ENCODE data around the gene MAGED4B.
A peak's percentile ranks its signal among the peaks of the same experiment; 100 is the strongest.
"Not testable (repeated sequence)": the region's sequence is repeated elsewhere in the genome, so short reads cannot be mapped to it uniquely, and the experiment has no call there.

MAGED4B gene

GRCh38 chrX:52068666-52069640 lies at the start of gene MAGED4B:
TSS of gene MAGED4B (minus strand) at chrX:52069183. CDS start at chrX:52068172, 1,011 bp downstream.
- not testable (repeated sequence) for H3K27ac Mint-ChIP-seq, DNase-seq, H3K9me3 Mint-ChIP-seq, H3K4me1 Mint-ChIP-seq, H3K27me3 Mint-ChIP-seq, H3K36me3 Mint-ChIP-seq, H3K4me3 Mint-ChIP-seq
- ATAC-seq (replicated peaks), result peak; percentile 60 to 69

GRCh38 chrX:52118262-52118661 lies 49.3 kb upstream of the MAGED4B start:
- Mint-ChIP-seq H3K4me1 (no peaks in the 10 kb centered on the region), H3K27me3 (peaks cover 5 to 19% of the 10 kb centered on the region in 2 donors), H3K9me3 (peaks cover 3 to 7% of the 10 kb centered on the region in 2 donors), H3K4me3 (no peak overlapping the region), H3K27ac (no peak overlapping the region), H3K36me3 (no peaks in the 10 kb centered on the region)
- ATAC-seq (replicated peaks) (no peak), DNase-seq (no peak)

- ATAC-seq (replicated peaks) (no peak), DNase-seq (no peak)
- Mint-ChIP-seq H3K4me1 (peaks cover 7 to 8% of the 10 kb centered on the region in 2 donors), H3K4me3 (no peak overlapping the region), H3K27ac (no peak overlapping the region), H3K27me3 (peaks cover 0 to 6% of the 10 kb centered on the region in 2 donors), H3K9me3 (no peaks in the 10 kb centered on the region), H3K36me3 (no peaks in the 10 kb centered on the region)
Measured at GRCh38 chrX:52082578-52082977, 13.6 kb upstream of the MAGED4B start.

GRCh38 chrX:52078131-52078530 lies 9.1 kb upstream of the MAGED4B start:
- DNase-seq (no peak), ATAC-seq (replicated peaks) (peak in 1 of 2 donors; percentile 48)
- Mint-ChIP-seq H3K36me3 (no peaks in the 10 kb centered on the region), H3K4me3 (no peak overlapping the region), H3K4me1 (peaks cover 7 to 8% of the 10 kb centered on the region in 2 donors), H3K9me3 (no peaks in the 10 kb centered on the region), H3K27ac (no peak overlapping the region), H3K27me3 (no peaks in the 10 kb centered on the region)

GRCh38 chrX:52042288-52042687 lies 26.7 kb downstream of the MAGED4B start:
- H3K36me3 Mint-ChIP-seq; DNase-seq; H3K27me3 Mint-ChIP-seq; H3K9me3 Mint-ChIP-seq; ATAC-seq (replicated peaks); H3K4me3 Mint-ChIP-seq; H3K27ac Mint-ChIP-seq; H3K4me1 Mint-ChIP-seq: not testable (repeated sequence)

- DNase-seq, result no peak
- H3K4me1 Mint-ChIP-seq, result no peaks in the 10 kb centered on the region
- H3K9me3 Mint-ChIP-seq, result no peaks in the 10 kb centered on the region
- ATAC-seq (replicated peaks), result no peak
- H3K27ac Mint-ChIP-seq, result no peak overlapping the region
- H3K27me3 Mint-ChIP-seq, result peaks cover 3 to 19% of the 10 kb centered on the region in 2 donors
- no peak overlapping the region for H3K4me3 Mint-ChIP-seq
- H3K36me3 Mint-ChIP-seq, result no peaks in the 10 kb centered on the region
Measured at GRCh38 chrX:52034211-52034610, 34.8 kb downstream of the MAGED4B start.

GRCh38 chrX:52031371-52031770 lies 37.6 kb downstream of the MAGED4B start:
- no peaks in the 10 kb centered on the region for H3K4me1 Mint-ChIP-seq
- H3K27me3 Mint-ChIP-seq, result peaks cover 11 to 12% of the 10 kb centered on the region in 2 donors
- H3K9me3 Mint-ChIP-seq, result no peaks in the 10 kb centered on the region
- H3K36me3 Mint-ChIP-seq, result no peaks in the 10 kb centered on the region
- ATAC-seq (replicated peaks) (no peak), DNase-seq (no peak)
- no peak overlapping the region for H3K27ac Mint-ChIP-seq
- H3K4me3 Mint-ChIP-seq, result no peak overlapping the region

GRCh38 chrX:52015794-52016193 lies 53.2 kb downstream of the MAGED4B start:
- DNase-seq (no peak), ATAC-seq (replicated peaks) (no peak)
- Mint-ChIP-seq H3K27me3 (peaks cover 0 to 3% of the 10 kb centered on the region in 2 donors), H3K9me3 (peaks cover 0 to 2% of the 10 kb centered on the region in 2 donors), H3K36me3 (no peaks in the 10 kb centered on the region), H3K4me3 (no peak overlapping the region), H3K27ac (no peak overlapping the region), H3K4me1 (peaks cover 4 to 25% of the 10 kb centered on the region in 2 donors)
